GM21717 (cell line): ENCODE measurements around the gene NME9.
A peak's percentile ranks its signal among the peaks of the same experiment; 100 is the strongest.

ENCODE experiments used
- ATAC-seq: cut with Tn5 transposase; IDR thresholded peaks from one replicate; pipeline ENCODE4 v1.9.1; 2021; ENCODE audit warnings: mild to moderate bottlenecking, moderate library complexity; ENCODE audit not compliant: unreplicated experiment

The NME9 gene

DNA sequence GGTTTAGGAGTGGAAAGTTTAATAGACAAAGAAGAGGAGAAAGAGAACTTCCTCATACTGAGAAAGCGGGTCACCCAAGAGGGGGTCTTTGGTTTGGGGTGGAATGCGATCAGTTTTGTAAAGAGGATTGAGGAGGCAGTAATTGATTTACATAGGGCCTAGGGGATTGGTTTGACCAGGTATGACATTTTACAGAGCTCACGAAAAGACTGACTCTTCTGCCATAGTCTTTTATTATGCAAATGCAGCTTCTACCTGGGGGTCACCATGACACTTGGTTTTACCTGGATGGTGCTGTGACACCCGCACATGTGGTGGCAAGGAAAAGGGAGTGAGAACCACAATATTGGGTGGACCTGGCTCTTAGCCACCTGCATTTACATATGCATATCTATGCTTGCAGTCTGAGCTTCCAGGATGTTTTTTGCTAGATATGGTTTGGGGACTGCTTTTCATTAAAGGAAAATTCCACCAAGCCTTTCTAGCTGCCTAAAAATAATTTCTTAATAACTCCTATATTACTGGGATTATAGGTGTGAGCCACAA lies 6.9 kb upstream of the NME9 start:
- no peak for ATAC-seq

DNA sequence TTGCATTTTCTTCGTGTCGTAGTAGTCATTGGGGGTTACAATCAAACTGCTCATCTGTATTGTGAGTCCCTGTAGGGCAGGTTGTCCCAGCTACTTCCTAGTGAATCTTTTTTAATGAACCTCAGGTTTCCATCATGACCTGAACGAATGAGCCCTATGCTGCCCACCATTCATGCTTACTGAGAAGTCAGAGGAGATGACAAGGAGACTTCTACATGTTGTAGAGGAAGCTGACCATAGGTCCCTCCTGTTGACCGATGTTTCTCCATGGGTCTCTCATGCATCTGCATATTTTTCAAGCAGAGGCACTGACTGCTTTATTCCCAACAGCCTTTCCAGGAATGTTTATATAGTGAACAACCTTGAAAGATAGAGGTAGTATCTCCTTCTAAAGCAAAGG lies 5.0 kb upstream of the NME9 start:
- ATAC-seq: no peak

DNA sequence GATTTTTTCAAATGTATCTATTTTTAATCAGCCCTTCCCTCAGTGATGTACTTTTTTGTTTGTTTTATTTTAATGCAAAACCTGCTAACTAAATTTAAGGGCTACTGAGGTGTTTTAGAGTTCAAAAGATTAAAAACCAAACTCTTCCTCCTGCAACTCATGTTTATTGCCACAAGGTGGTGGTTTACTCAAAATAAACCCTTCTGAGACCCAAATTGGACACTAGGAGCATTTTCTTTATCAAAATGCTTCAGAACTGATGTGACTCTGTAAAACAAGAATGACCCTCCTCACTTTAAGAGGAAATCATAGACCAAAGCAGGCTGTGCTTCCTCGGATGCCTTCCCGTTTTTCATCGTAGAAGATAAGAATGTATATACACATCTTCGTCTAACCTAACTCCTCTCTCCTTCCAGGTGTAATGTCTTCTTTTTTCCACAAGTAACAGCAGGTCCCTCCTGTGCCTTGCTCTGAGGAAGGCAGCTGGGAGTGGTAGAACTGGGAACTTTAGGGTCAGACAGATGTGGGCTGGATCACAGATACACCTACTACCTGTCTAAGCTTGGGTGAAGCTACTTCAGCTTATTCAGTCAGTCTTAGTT lies 2.9 kb upstream of the NME9 start:
- no peak for ATAC-seq

DNA sequence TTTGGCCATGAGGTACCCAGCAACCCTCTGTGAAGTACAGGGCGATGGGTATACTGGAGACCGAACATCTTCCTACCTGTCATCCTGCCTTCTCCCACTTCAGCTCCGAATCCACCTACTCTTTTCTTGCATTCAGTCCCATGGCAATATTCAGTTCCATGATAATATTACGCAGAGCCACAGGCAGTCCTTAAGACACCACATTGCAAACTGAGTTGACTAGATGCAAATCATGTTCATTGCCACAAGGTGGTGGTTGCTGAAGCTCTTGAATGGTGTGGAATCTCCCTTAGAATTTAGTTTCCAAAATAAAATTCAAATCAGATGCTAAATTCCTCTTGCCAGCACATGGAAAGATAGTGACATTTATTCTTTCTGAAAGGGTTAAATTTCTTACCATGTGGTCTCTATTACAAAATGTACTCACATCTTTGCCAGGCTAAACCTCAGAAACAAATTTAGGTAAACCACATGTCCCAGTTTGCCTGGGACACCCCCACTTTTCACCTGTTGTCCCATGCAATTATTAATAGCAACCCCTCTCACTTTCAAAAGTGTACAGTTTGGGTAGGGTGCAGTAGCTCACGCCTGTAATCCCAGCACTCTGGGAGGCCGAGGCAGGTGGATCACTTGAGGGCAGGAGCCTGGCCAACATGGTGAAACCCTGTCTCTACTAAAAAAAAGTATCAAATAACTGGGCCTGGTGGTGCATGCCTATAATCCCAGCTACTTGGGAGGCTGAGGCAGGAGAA lies 1.7 kb upstream of the NME9 start:
- no peak for ATAC-seq

DNA sequence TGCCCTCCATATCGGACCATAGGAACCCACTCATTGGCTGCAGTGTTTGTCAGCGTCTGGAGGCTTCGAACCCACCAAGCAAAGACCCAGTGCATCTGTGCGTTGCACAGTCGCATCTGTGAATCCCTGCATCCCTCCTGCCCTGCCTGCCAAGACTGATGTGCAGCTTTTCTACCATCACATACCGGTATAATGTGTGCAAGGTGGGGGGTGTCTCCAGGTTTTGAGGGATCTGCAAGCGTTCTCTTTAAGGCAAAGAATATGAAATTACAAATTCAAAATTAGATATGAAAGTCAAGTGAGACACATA lies 288 bp upstream of the NME9 start:
- no peak for ATAC-seq

DNA sequence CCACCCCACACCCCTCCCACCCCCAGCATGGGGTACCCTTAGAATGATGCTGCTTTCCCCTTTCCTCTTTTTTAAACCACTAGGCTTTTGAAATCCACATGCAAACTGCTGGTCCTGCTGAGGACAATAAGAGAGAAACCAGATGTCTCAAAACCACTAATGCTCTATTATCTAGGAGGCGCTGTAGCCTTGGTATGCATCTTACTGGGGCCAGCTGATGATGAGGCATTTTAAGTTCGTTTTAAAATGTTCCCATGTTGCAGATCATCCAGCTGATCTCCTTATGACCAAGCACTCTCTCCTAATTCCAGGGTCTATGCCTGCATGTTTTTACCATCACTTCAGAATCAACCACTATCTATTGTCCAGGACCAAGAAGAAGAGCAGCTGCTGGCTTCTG lies 1.3 kb downstream of the NME9 start:
- ATAC-seq: no peak

DNA sequence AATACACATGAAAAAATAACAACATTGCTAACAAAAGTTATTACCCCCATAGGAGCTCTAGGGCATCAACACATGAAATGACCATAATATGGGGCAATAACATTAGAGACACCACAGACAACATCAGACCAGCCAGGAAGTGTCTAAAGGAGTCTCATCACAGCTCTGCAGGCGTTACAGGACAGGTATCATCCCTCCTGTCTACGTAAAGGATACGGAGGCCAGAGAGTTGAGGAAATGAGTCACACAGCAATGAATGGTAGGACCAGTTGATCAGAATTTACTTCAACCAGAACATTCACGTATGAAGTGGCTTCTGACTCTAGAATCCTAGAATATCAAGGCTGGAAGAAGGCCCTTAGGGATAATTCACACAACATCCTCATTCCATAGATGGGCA lies 1.8 kb downstream of the NME9 start:
- no peak for ATAC-seq

DNA sequence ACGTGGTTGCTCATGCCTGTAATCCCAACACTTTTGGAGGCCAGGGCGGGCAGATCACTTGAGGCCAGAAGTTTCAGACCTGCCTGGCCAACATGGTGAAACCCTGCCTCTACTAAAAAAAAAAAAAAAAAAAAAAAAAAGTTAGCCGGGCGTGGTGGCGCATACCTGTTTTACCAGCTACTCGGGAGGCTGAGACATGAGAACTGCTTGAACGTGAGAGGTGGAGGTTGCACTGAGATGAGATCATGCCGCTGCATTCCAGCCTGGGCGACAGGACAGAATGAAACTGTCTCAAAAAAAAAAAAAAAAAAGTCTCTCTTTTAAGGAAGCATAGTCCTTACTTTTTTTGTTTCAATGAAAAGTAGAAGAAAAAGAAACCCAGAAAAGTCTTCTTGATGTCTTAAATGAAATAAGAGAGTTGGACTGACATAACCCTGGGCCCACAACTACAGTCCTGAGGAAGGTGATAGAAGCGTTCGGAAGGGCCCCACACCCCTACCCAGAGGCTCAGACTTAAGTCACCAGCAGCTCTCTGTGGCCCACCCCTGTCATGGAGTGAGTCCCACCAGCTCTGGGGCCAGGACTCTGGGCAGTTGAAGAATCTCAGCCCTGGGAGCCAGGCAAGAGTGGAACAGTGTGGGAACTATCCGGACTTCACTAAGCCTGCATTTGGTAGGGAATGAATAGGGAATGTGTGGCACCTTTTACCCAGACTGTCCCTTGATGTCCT lies 2.6 kb downstream of the NME9 start:
- ATAC-seq: no peak

DNA sequence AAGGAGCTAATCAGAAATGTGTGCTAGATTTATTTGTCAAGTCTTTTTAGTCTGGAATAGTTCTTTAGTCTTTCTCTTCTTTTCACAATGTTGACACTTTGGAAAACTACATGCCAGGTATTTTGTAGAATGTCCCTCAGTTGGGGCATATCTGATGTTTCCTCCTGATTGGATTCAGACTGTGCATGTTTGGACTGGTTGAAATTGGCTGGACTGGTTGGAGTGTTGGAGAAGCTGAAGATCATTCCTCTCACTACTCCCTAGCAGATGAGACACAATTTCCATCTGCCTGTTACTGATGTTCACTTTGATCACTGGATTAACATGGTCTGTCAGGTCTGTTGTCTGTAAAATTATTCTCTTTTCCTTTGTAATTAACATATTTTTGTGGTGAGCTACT lies 3.7 kb downstream of the NME9 start:
- no peak for ATAC-seq

DNA sequence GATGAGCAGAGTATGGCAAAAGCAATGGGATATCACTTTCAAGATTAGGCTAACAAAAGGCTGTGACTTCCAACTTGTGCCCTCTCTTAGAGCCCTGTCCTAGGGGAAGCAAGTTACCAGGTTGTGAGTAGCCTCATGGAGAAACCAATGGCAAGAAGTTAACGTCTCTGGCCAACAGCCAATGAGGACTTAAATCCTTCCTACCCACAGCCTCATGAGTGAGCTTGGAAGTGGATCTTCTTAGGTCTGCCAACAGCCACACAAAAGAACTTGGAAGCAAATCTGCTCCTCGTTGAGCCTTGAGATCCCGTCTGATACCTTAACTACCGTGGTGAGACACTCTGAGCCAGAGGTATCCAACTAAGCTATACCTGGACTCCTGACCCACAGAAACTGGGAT lies 5.7 kb downstream of the NME9 start:
- ATAC-seq: no peak

DNA sequence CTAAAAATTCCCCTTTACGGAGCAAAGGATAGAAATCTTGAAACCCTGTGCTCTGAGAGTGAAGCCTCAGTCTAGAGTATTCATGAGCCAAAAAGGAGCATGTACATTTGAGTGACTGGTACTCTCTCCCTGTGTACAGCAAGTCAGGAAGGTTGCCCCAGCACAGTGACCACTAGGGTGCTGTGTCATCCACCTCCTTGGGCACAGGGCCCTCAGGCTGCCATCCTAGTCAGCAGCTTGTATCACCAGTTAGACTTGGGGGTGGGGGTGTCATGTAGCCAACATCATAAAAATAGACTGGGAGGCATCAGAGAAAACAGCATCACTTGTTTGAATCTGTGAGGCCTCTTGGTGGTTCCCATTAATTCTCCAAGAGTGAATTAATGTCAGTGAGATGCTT lies 12.0 kb downstream of the NME9 start:
- ATAC-seq: no peak

DNA sequence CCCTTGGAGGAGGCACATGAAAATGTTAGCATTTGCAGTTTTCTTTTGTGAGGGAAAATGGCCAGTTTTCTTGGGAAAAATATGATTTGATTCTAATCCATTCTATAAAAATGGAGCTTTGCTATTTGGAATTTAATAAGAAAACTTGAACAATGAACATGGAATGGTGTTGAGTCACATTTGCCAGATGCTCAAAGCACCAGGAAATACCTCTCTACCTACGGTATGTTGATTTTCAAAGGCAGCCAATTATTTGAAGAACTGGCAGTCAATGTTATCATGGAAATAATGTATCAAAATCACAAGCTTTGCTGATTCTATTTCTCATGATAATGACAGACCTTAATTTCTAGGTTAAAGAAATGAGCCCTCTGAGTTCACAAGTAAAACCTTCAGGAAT lies 14.9 kb downstream of the NME9 start:
- ATAC-seq: no peak

DNA sequence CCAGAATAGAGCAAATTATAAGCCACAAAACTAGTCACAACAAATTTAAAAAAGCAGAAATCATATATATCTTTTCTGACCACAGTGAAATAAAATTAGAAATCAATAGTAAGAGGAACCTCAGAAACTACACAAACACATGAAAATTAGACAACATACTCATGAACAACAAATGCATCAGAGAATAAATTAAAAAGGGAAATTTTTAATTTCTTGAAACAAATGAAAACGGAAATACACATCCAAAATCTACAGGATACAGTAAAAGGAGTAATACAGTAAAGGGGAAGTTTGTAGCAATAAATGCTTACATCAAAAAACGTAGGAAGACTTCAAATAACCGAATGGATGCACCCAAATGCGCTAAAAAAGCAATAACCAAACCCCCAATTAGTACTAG lies 19.2 kb downstream of the NME9 start:
- no peak for ATAC-seq

DNA sequence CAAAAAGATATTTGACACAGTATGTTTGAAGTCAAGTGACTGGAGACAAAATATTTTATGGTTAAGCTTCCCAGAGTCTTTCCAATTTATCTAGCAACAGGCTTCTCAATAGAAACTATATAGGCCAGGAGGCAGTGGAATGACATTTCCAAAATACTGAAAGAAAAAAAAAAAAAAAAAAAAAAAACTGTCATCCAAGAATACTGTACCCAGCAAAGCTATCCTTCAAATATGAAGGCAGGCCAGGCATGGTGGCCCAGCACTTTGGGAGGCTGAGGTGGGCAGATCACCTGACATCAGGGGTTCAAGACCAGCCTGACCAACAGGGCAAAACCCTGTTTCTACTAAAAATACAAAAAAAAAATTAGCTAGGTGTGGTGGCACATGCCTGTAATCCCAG lies 20.9 kb downstream of the NME9 start:
- ATAC-seq: no peak

DNA sequence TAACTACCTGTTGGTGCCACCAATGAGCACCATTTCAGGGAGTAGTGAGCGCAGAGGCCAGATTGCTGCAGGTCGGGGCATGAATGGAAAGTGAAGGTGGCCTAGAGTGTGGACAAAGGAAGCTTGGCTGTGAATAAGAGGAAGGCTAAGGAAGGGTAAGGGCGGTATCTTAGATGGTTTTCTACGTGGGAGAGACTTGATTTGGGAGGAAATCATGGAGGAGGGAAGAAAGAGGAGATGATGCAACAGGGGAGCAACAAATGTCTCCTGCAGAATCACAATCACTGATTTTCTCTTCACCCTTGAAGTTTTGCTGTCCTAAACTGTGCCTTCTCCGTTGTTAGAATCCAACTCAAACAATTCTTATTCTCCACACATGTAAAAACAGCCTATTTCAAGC lies 21.8 kb downstream of the NME9 start:
- no peak for ATAC-seq

DNA sequence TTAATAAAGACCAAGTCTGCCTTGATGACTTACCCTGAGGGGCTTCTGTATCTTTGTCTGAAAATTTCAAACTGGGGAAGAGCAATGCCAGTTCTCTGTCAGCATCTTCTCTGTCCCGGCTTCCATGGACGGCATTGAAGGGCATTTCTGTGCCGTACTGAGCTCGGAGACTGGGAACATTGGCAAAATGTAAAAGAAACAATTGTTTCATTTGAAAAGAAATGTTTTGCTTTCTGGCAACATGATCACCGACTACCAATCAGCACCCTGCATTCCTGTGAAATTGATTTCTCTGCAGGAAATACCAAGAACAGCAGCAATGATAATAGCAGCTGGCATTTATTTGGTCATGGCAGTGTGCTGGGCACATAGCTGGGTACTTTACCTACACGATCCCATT lies 26.2 kb downstream of the NME9 start:
- ATAC-seq: no peak

DNA sequence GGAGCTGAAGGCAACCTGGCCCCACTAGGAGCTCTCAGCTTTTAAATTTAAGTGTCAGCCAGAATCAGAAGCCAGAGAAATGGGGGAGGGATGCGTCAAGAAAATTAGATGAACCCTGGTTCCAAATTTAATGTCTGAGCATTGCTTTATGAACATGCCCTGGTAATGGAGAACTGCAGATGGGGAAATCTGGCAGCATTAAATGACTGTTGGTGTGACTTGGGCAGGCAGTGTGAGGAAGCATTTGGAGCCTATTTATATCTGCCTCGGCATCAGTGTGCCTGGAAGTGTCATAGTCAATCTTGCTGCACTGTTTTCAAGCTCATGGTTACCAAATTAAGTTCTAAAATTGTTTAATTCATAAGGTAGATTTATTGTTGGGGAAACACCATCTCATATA lies 29.0 kb downstream of the NME9 start:
- no peak for ATAC-seq

DNA sequence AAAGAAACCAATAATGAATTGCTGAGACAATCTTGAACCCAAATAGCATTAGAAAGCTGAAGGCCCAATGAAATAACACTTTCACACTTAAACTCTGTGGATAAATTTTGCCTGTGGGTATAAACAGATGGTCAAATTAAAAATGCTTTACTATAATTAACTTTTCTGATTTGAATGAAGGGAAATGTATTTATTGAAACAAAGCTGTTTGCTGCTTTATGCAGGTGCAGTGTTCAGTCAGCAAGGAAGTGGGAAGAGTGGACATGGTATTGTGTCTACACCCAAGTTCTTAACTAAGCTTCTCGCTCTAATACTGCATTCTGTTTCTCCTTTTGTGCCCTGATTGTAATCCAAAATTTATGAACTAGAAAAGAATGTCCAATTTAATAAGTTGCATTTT lies 31.8 kb downstream of the NME9 start:
- ATAC-seq: no peak

DNA sequence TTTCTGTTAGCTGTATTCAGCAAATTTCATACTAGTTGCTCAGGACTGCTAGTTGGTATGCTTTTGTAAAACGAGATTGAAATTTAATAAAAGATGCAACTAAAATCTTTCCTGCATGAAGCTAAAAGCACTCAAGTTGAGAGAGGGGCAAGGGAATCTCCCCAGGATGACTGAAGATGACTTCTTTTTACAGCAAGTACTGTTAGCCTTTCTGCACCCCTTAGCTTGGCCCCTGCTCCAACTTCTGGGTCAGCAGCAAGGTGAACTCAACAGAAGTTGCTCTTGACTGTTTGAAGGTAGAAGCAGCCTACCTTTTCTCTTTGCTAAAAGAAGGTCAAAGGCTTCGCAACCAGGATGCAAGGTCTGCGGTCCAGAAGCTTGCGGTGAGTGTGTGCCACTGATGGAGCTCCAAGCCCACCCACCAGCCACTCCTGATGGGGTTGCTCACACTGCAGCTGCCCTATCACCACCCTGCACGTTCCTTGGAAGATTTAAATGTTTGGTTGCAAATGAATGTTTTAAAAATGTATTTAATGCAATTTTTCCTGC lies 32.5 kb downstream of the NME9 start:
- no peak for ATAC-seq

DNA sequence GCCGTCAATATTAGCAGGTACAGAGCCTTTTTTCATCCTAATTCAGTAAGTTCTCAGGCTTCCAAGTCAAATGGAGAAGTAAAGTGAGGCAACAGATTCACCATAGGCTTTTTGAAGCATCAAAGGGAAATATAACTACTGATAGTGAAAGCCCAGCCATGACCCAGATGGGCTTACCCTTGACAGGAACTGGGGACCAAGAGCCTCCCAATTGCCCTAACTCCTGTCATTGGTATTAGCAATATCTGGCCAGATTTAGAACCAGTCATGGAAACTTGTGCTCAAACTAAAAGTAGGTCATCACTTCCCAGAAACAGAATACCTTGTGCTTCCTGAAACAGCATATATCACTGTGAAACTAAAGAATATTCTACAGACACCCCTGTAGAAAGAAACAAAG lies 33.0 kb downstream of the NME9 start:
- ATAC-seq: peak; percentile 65

DNA sequence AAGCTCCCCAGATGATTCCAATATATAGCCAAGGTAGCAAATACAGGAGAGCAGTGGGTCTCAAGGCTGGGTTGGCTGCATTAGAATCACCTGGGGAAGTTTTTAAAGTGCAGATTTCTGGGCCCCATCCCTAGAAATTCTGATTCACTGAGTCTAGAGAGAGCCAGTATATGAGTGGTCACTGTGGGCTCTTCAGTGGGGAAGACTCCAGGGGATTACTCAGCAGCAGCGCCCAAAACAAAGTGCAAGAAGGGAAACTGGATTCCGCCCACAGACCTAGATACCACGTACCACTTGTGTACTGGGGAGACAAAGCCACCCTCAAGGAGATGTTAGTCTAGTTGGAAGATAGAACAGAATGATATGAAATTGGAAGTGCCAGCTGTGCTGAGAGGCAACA lies 40.0 kb downstream of the NME9 start:
- no peak for ATAC-seq

DNA sequence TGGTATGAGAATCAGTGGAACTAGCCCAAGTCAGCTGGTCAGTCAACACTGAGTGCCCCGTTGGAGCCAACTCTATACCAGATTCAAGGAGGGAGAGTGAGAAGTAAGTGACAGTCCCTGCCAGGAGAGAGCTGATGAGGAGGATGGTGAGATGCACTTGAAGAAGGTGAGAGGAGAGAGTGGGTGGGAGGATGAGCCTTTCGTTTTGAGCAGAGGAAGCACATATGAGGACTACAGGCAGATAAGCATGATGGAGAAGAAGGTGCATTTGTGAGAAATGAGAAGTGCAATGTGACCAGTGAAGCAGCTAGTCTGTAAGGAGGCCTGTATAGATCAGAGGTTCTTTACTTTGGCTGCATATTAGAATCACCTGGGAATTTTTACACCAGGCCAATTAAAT lies 40.4 kb downstream of the NME9 start:
- ATAC-seq: no peak
